ENCODE data around the gene ERBB4. TPM values are rescaled to one million over a fixed set of nuclear protein-coding genes. Genes with fewer than 3 reads are reported as not detected.

ERBB4 gene
- total RNA-seq, 4 donors from 2014 or later: 1.6 to 5.7 (median 3.5) TPM

GRCh38 chr2:211514049-211514448, 1024.6 kb downstream of the ERBB4 start:
- in situ Hi-C loops (cut with MboI; ENCODE audit: low sequenced_read_pairs in 4 of 4) (no loop called here), intact Hi-C loops (cut with DNase I; ENCODE audit: low total_unique reads) (no loop called here)
- no peak overlapping the region for H3K27ac ChIP-seq
- H3K4me3 ChIP-seq: no peak overlapping the region
- H3K27me3 ChIP-seq: no peaks in the 10 kb centered on the region
- TF ChIP-seq POLR2A (IDR thresholded peaks at IDR 0.05) (no peak), CTCF (IDR thresholded peaks at IDR 0.05 in 4 of 5, conservative IDR thresholded peaks at IDR 0.05 in 1 of 5) (no peak)
- no peak for ATAC-seq
- no peaks in the 10 kb centered on the region for H3K36me3 ChIP-seq
- no peaks in the 10 kb centered on the region for H3K4me1 ChIP-seq
- no peaks in the 10 kb centered on the region for H3K9me3 ChIP-seq
- no peak for DNase-seq

- intact Hi-C loops (cut with DNase I; ENCODE audit: low total_unique reads): no loop called here
- no peak for ATAC-seq
- Histone ChIP-seq H3K36me3 (no peaks in the 10 kb centered on the region), H3K27me3 (no peaks in the 10 kb centered on the region), H3K27ac (no peak overlapping the region), H3K4me1 (no peaks in the 10 kb centered on the region), H3K4me3 (no peak overlapping the region), H3K9me3 (no peaks in the 10 kb centered on the region)
- no peak for DNase-seq
- in situ Hi-C loops (cut with MboI; ENCODE audit: low sequenced_read_pairs in 4 of 4): no loop called here
- no peak for TF ChIP-seq POLR2A (IDR thresholded peaks at IDR 0.05)
- no peak for TF ChIP-seq CTCF (IDR thresholded peaks at IDR 0.05 in 4 of 5, conservative IDR thresholded peaks at IDR 0.05 in 1 of 5)
Measured at GRCh38 chr2:211513446-211513845, 1025.2 kb downstream of the ERBB4 start.

- no peak overlapping the region for H3K4me3 ChIP-seq
- DNase-seq: no peak
- intact Hi-C loops (cut with DNase I; ENCODE audit: low total_unique reads) (no loop called here), in situ Hi-C loops (cut with MboI; ENCODE audit: low sequenced_read_pairs in 4 of 4) (no loop called here)
- H3K9me3 ChIP-seq: no peaks in the 10 kb centered on the region
- no peak for TF ChIP-seq CTCF (IDR thresholded peaks at IDR 0.05 in 4 of 5, conservative IDR thresholded peaks at IDR 0.05 in 1 of 5)
- no peak for TF ChIP-seq POLR2A (IDR thresholded peaks at IDR 0.05)
- no peaks in the 10 kb centered on the region for H3K36me3 ChIP-seq
- no peak overlapping the region for H3K27ac ChIP-seq
- no peaks in the 10 kb centered on the region for H3K27me3 ChIP-seq
- H3K4me1 ChIP-seq: no peaks in the 10 kb centered on the region
- no peak for ATAC-seq
Measured at GRCh38 chr2:211512806-211513205, 1025.8 kb downstream of the ERBB4 start.

GRCh38 chr2:211503856-211504255, 1034.7 kb downstream of the ERBB4 start:
- Histone ChIP-seq H3K4me1 (no peaks in the 10 kb centered on the region), H3K4me3 (no peak overlapping the region), H3K27ac (no peak overlapping the region), H3K27me3 (no peaks in the 10 kb centered on the region), H3K9me3 (no peaks in the 10 kb centered on the region), H3K36me3 (no peaks in the 10 kb centered on the region)
- TF ChIP-seq CTCF (IDR thresholded peaks at IDR 0.05 in 4 of 5, conservative IDR thresholded peaks at IDR 0.05 in 1 of 5): no peak
- TF ChIP-seq POLR2A (IDR thresholded peaks at IDR 0.05): no peak
- ATAC-seq: no peak
- no peak for DNase-seq
- in situ Hi-C loops (cut with MboI; ENCODE audit: low sequenced_read_pairs in 4 of 4) (no loop called here), intact Hi-C loops (cut with DNase I; ENCODE audit: low total_unique reads) (no loop called here)

GRCh38 chr2:211503198-211503597, 1035.4 kb downstream of the ERBB4 start:
- no peaks in the 10 kb centered on the region for H3K4me1 ChIP-seq
- DNase-seq (no peak), ATAC-seq (no peak)
- H3K36me3 ChIP-seq: no peaks in the 10 kb centered on the region
- TF ChIP-seq POLR2A (IDR thresholded peaks at IDR 0.05) (no peak), CTCF (IDR thresholded peaks at IDR 0.05 in 4 of 5, conservative IDR thresholded peaks at IDR 0.05 in 1 of 5) (no peak)
- no peaks in the 10 kb centered on the region for H3K27me3 ChIP-seq
- intact Hi-C loops (cut with DNase I; ENCODE audit: low total_unique reads) (no loop called here), in situ Hi-C loops (cut with MboI; ENCODE audit: low sequenced_read_pairs in 4 of 4) (no loop called here)
- no peak overlapping the region for H3K27ac ChIP-seq
- H3K4me3 ChIP-seq: no peak overlapping the region
- H3K9me3 ChIP-seq: no peaks in the 10 kb centered on the region

Data from gastrocnemius medialis (tissue), 4 donors.